ENCODE data around the gene HSPB3.

The HSPB3 gene

DNA sequence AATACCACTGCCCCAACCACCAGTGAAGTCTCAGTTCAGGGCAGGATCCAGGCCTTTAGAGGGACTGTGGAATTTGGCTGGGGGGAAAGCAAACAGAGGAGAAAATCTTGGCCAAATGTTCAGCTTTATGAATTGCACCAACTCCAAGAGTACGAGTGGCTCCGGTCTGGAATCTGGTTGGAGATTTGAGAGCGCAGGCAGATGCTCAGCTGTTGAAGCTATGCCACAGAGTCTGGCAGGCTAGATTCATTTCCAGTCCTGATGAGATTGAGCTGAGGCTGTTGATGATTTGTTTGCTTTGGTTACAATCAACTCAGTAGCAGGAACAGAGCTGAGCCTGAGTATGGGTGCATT, 9.1 kb upstream of the HSPB3 start:
- H3K4me3 ChIP-seq (ENCODE audit: low read depth, low read length) = no peak overlapping the region
- POLR2A ChIA-PET = interaction anchor here (0.7 kb wide), 1 partner anchor 8 kb away, joined by 4 read pairs; no protein-coding TSS in a partner anchor
- TF ChIP-seq, protein P1, sequence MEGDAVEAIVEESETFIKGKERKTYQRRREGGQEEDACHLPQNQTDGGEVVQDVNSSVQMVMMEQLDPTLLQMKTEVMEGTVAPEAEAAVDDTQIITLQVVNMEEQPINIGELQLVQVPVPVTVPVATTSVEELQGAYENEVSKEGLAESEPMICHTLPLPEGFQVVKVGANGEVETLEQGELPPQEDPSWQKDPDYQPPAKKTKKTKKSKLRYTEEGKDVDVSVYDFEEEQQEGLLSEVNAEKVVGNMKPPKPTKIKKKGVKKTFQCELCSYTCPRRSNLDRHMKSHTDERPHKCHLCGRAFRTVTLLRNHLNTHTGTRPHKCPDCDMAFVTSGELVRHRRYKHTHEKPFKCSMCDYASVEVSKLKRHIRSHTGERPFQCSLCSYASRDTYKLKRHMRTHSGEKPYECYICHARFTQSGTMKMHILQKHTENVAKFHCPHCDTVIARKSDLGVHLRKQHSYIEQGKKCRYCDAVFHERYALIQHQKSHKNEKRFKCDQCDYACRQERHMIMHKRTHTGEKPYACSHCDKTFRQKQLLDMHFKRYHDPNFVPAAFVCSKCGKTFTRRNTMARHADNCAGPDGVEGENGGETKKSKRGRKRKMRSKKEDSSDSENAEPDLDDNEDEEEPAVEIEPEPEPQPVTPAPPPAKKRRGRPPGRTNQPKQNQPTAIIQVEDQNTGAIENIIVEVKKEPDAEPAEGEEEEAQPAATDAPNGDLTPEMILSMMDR (IDR thresholded peaks at IDR 0.05; ENCODE audit: insufficient read depth, low read length, missing control alignments) = no peak
- DNase-seq (ENCODE audit: low read depth, low spot score) = no peak
- CTCF ChIA-PET = interaction anchor here (0.9 to 9.2 kb wide), 9 partner anchors 8 to 426 kb away, joined by 3 to 250 read pairs (median 3); partner anchors contain the start of genes HSPB3 and SNX18

DNA sequence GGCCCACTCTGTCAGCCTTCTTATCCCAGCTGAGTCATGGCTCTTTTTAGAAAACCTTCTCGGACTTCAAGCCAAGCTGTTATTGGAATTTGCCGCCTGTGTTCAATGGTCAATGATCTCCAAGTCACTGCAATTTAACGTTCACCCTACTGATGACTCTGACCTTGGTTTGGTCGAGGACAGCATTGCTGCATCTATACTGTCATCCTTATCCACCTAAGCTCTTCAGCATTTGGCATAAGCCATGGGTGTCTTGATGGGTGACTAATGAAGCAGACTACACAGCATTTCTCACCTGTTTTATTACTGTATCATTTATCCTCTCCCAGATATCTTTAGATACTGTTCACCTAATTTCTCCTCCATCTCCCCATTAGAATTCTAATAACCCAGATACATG, 5.6 kb upstream of the HSPB3 start:
- TF ChIP-seq, protein P1 (IDR thresholded peaks at IDR 0.05; ENCODE audit: insufficient read depth, low read length, missing control alignments) = no peak
- H3K4me3 ChIP-seq (ENCODE audit: low read depth, low read length) = no peak overlapping the region
- POLR2A ChIA-PET = no interaction called here
- CTCF ChIA-PET = interaction anchor here (1.2 to 1.6 kb wide), 3 partner anchors 11 to 31 kb away, joined by 3 to 4 read pairs (median 4); no protein-coding TSS in a partner anchor
- no peak for DNase-seq (ENCODE audit: low read depth, low spot score)

DNA sequence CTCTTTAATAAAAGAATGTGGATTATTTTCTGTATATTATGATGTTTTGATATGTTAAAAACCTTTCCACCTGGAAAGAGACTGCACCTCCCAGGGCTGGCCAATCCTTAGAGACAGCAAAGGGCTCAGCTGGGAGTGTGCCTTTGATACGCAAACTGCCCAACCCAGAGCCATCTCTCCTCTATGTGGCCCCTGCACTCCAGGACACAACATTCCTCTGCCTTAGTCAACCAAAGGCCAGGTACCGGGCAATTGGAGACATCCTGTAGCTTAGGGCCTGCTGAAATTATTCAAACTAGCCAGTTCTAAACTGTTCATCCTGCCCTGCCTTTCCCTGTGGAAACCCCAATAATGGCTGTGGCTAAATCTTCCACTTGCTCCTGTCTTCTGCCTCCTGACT, 5.0 kb upstream of the HSPB3 start:
- POLR2A ChIA-PET = interaction anchor here (0.5 kb wide), 1 partner anchor 45 kb away, joined by 3 read pairs; no protein-coding TSS in a partner anchor
- DNase-seq (ENCODE audit: low read depth, low spot score) = no peak
- H3K4me3 ChIP-seq (ENCODE audit: low read depth, low read length) = no peak overlapping the region
- TF ChIP-seq, protein P1 (IDR thresholded peaks at IDR 0.05; ENCODE audit: insufficient read depth, low read length, missing control alignments) = no peak
- CTCF ChIA-PET = interaction anchor here (1.6 kb wide), 1 partner anchor 12 kb away, joined by 3 read pairs; no protein-coding TSS in a partner anchor

DNA sequence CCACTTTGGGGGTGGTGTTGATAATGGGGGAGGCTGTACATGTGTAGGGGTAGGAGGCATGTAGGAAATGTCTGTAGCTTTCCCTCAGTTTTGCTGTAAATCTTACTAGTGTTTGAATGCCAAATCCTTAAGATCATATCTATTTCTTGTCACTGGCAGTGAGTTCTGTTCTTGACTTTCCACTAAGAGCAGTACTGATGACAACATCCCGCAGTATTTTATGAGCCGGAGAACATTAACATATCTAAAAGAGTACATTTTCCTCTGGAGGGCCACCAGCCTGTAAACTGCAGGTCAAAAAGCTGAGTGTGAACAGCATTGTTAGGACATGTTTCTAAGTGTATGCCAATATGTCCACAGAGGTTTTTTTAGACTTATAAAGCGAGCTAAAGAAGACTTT, 2.5 kb upstream of the HSPB3 start:
- no peak for DNase-seq (ENCODE audit: low read depth, low spot score)
- ChIA-PET CTCF (interaction anchor here (0.8 to 6.1 kb wide), 3 partner anchors 10 to 36 kb away, joined by 3 to 61 read pairs (median 55); no protein-coding TSS in a partner anchor), POLR2A (no interaction called here)
- TF ChIP-seq, protein P1 (IDR thresholded peaks at IDR 0.05; ENCODE audit: insufficient read depth, low read length, missing control alignments) = no peak
- H3K4me3 ChIP-seq (ENCODE audit: low read depth, low read length) = no peak overlapping the region

DNA sequence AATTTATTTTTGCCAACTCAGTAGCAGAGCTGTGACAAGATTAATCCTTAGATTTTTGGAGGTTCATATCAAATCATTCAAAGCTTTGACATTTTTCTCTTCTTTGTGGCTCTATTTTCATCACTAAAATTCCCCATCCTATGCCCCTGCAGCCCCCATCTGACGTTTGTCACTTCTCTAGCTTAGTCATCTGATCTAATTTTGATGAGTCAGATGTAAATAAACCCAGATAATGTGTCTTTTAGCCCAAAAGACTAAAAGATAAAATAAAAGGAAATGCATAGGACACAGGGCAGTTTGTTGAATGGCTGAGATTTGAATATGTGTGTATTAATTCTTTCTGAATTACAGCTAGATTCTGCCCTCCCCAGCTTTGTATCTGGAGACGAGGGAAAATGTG, 897 bp upstream of the HSPB3 start:
- DNase-seq (ENCODE audit: low read depth, low spot score) = no peak
- TF ChIP-seq, protein P1 (IDR thresholded peaks at IDR 0.05; ENCODE audit: insufficient read depth, low read length, missing control alignments) = no peak
- POLR2A ChIA-PET = interaction anchor here (0.9 kb wide), 1 partner anchor 8 kb away, joined by 4 read pairs; no protein-coding TSS in a partner anchor
- CTCF ChIA-PET = interaction anchor here (0.8 to 6.1 kb wide), 10 partner anchors 9 to 211 kb away, joined by 3 to 61 read pairs (median 8); no protein-coding TSS in a partner anchor
- no peak overlapping the region for H3K4me3 ChIP-seq (ENCODE audit: low read depth, low read length)

DNA sequence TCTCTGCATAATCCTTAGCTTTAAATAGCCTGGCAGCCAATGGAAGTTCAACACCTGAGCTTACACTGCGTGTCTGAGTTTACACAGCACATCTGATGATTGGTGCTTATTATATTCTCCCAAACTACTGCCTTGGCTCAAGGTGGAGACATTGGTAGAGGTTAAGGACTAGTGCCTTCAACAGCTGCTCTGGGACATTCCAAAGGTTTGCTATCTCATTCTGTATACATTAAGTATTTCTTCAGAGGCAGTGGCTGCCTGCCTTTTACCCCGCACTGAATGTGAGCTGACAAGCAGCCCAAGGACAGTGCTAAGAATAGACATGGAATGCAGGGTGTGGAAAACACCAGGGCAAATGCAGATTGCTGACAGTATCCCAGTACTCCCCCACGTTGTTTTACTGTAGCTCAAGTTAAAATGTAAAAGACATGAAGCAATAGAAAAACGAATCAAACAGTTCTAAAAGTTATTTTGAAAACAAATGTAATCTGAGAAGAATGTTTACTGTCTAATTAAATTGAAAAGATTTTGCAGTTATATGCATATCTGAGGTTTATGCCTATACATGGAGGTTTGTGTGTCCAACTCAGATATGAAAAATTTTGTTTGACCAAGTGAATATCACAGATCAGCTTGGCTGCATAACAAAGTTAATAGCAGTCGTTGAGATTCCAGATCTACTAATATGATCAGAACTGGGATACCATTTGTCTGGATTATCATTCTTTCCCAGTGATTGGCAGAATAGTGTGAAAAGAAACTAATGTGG, 1.8 kb downstream of the HSPB3 start:
- POLR2A ChIA-PET = interaction anchor here (1.0 to 1.5 kb wide), 4 partner anchors 12 to 147 kb away, joined by 3 to 6 read pairs (median 4); partner anchors contain the start of gene ARL15
- peak; percentile 84 for DNase-seq (ENCODE audit: low read depth, low spot score)

More for the DNA sequence above, 1.8 kb downstream of the HSPB3 start:
- peak overlapping the region; percentile 32 for H3K4me3 ChIP-seq (ENCODE audit: low read depth, low read length)
- TF ChIP-seq, protein P1 (IDR thresholded peaks at IDR 0.05; ENCODE audit: insufficient read depth, low read length, missing control alignments) = no peak
- CTCF ChIA-PET = interaction anchor here (0.9 to 6.1 kb wide), 11 partner anchors 11 to 702 kb away, joined by 3 to 61 read pairs (median 5); partner anchors contain the start of genes GPX8 and SNX18
